ENCODE measurements around the gene STS.

STS gene

DNA sequence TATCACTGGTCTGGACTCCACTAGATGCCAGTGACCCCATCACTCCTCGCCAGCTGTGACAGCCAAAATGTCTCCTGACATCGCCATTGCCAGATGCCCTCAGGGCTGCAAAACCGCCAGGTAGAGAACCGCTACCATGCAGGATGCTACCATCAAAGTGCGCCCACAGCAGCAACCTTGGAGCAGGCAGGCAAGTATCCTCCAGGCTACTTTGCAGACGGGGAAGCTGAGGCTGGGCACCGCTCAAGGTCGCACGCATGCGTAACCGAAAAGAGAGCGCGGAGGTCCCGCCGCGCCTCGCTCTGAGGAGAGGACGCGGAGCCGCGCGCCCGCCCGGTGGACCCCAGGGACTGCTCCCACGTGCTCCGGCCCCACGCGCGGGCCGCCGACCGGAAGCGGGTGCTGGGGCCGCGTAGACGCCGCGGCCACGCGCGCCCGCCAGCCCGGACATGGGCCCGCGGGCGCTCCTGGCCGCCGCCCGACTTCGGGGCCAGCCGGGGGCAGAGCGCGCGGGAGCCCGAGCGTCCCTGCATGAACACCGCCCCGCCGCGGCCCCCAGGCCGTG lies at the start of gene STS:
Gene STS (plus strand): TSS at position 300 of the 565 bp plus-strand sequence. CDS start 105,488 bp downstream, outside the sequence.
- DNase-seq (ENCODE audit: low read depth, low spot score) = no peak

DNA sequence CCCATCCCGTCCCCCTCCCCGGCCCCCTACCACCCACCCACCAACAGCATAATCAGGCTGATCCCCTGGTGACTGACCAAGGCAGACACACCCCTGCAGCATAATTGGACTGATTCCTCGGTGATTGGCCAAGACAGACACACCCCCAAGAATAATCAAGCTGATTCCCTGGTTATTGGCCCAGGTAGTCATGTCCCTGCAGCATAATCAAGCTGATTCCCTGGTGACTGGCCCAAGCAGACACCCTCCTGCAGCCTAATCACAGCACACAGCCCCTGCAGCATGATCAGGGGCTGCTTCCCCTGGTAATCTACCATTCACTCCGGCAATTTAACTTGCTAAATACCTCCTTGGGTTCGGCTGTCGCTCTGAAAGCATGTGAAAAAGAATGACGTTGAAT lies 47.5 kb upstream of the STS start:
- DNase-seq (ENCODE audit: low read depth, low spot score) = no peak

- no peak for DNase-seq (ENCODE audit: low read depth, low spot score)
Measured at GRCh38 chrX:7102119-7102518, 45.4 kb upstream of the STS start.

GRCh38 chrX:7106649-7107048 lies 40.9 kb upstream of the STS start:
- DNase-seq (ENCODE audit: low read depth, low spot score) = no peak

DNA sequence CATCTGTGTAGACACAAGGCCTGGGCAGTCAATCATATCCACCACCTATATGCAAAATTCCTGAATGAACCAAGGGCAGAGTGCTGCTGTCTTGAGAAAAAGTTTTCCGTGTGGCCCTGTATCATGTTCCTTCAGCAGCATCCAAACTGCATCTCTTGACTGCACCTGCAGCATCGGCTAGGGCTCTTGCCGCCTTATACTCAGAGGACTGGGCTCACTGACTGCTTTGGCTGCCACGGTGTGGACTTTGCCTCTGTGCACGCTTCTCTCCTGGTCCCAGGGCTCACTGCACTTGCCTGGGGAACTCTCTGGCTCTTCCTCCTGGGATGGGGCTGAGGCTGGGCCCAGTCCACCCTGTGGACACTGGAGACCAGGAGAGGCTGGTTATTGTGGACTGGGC lies 39.5 kb upstream of the STS start:
- DNase-seq (ENCODE audit: low read depth, low spot score) = no peak

GRCh38 chrX:7109049-7109531 lies 38.4 kb upstream of the STS start:
- DNase-seq (ENCODE audit: low read depth, low spot score) = no peak

- no peak for DNase-seq (ENCODE audit: low read depth, low spot score)
Measured at GRCh38 chrX:7109838-7110793, 37.4 kb upstream of the STS start.

DNA sequence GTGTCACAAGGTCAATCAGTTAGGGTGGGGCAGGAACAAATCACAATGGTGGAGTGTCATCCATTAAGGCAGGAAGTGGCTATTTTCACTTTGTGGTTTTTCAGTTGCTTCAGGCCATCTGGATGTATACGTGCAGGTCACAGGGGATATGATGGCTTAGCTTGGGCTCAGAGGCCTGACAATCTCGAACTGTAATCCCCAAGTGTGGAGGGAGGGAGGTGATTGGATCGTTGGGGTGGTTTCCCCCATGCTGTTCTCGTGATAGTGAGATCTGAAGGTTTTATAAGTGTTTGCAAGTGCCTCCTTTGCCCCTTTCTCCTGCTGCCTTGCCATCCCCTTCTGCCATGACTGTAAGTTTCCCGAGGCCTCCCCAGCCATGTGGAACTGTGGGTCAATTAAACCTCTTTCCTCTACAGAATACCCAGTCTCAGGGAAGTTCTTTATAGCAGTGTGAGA lies 36.7 kb upstream of the STS start:
- no peak for DNase-seq (ENCODE audit: low read depth, low spot score)

DNA sequence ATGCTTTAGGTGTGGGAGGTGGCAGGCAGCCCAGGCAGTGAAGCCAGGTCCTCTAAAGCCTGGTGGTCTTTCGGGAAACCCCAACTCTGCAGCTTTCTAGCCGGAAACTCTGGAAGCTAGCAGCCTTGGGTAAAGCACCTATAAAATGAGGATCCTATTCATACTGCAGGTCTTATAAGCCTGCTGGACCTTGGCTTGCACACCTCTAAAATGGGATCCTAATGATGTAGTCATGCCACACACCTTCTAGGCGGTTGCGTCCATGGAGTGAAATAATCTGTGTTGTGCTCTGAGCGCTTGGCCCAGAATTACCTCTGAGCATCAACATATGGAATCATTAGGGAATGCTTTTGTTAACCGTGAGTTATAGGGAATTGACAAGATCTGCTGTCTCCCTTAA lies 36.0 kb upstream of the STS start:
- no peak for DNase-seq (ENCODE audit: low read depth, low spot score)

- DNase-seq (ENCODE audit: low read depth, low spot score) = no peak
Measured at GRCh38 chrX:7112071-7112470, 35.4 kb upstream of the STS start.

GRCh38 chrX:7115557-7115956 lies 32.0 kb upstream of the STS start:
- no peak for DNase-seq (ENCODE audit: low read depth, low spot score)

DNA sequence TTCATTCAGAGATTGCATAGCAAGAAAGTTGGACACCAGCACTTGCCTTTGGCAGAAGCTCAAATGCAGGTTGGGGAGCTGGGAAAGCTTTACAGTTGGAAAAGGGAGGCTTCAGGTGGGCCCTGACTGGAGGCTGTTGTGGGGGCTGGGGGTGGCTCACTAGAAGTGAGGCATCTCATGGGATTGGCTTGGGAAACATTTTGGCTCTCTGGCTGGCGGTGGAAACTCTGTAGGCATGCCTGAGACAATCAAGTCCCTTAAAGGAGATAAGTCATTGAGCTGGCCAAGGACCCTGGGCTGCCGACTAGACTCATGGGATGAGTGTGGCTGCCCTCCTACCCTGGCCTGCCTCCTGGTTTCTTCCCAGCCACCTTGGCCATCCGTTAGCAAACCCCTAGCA lies 31.4 kb upstream of the STS start:
- DNase-seq (ENCODE audit: low read depth, low spot score) = no peak

- no peak for DNase-seq (ENCODE audit: low read depth, low spot score)
Measured at GRCh38 chrX:7117587-7117986, 29.9 kb upstream of the STS start.

DNA sequence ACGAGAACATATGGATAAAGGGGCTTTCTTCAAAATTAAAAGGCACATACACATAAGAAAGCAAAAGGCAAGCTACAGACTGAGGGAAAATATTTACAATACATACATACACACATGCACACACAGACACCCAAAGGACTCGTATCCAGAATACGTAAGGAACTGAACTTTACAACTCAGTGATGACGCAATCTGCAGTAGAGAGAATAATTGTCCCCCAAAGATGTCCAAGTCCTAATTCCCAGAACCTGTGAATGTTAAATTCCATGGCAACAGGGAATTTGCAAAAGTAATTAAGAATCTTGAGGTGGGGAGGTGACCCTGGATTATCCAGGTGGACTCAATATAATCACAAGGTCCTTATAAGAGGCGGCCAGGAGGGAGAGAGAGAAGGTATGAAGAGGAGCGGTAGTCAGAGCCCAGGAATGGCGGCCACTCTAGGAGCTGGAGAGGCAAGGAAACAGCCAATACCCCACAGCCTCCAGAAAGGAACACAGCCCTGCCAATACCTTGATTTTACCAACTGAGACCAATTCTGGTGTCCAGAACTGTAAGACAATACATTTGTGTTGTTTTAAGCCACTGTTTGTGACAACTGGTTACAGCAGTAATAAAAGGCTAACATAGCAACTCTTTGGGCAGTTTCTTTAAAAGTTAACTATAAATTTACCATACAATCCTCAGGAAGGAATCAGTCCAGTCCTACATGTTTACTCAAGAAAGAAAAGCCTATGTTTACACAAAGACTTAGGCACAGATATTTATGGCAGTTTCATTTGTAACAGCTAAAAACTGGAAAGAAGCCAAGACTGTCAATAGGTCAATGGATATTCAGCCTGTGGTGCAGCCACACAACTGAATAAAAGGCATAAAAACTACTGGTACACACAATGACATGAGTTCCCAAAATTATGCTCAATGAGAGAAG lies 27.3 kb upstream of the STS start:
- no peak for DNase-seq (ENCODE audit: low read depth, low spot score)

- no peak for DNase-seq (ENCODE audit: low read depth, low spot score)
Measured at GRCh38 chrX:7120878-7121219, 26.7 kb upstream of the STS start.

DNA sequence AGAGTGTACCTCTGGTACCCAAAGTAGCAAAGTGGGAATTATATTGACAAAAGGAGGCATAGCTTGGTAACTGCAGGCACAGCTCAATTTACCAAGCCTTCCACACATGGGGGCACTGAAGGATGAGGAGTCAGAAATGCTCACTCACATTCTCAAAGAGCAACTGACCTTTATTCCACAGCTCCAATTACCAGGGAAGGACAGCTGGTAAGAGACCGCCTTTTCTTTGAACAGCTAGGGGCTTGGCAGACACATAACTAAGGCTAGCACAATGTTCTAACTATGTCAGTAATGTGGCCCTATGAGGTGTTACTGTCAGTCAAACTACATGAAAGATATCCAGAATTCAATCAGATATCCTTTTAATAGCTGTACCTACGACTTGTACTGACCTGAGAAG lies 20.5 kb upstream of the STS start:
- DNase-seq (ENCODE audit: low read depth, low spot score) = no peak

DNA sequence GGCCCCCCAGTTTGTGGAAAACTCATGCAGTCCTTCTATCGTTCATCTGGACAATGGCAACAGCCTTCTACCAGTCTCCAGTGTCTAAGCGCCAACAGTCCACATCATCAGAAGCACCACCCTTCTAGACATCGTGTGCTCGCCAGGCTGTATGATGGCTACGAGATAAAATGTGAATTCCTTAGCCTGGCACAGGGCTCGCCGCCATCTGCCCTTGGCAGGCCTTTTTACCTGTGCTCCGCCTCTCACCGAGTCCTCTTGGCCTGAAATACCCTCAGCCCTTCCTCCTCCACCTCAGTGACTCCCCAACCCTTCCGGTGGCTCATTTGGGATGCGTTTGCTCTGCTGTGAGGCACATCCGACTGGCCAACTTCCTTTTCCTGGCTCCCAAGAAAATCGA lies 15.9 kb upstream of the STS start:
- no peak for DNase-seq (ENCODE audit: low read depth, low spot score)

- DNase-seq (ENCODE audit: low read depth, low spot score) = no peak
Measured at GRCh38 chrX:7132335-7133049, 15.0 kb upstream of the STS start.

DNA sequence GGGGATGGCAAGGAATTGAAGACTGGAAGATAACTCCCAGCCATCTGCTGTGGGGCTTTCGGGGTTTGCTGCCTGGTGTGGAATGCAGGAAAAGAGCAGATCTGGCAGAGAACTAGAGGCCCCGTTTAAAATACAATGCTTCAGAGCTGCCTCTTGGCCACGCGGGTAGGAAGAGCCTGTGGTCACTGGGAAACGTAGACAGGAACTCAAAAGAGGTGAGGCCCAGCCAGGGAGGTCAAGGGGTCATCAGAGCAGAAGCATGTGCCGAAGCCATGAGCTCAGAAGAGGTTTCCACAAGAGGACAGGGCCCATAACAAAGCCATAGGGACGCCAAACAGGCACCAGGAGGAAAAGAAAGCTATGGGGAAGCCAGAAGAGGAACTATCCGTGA lies 14.5 kb upstream of the STS start:
- no peak for DNase-seq (ENCODE audit: low read depth, low spot score)

GRCh38 chrX:7134981-7135380 lies 12.5 kb upstream of the STS start:
- DNase-seq (ENCODE audit: low read depth, low spot score) = no peak
